ENCODE measurements around the gene PCDHB14. TPM values are rescaled to one million over a fixed set of nuclear protein-coding genes. Genes with fewer than 3 reads are reported as not detected.

The PCDHB14 gene
- total and polyA plus RNA-seq, 2 of the 4 experiments (the other 2 are of a cell fraction) = 0.18 to 0.36 TPM

DNA sequence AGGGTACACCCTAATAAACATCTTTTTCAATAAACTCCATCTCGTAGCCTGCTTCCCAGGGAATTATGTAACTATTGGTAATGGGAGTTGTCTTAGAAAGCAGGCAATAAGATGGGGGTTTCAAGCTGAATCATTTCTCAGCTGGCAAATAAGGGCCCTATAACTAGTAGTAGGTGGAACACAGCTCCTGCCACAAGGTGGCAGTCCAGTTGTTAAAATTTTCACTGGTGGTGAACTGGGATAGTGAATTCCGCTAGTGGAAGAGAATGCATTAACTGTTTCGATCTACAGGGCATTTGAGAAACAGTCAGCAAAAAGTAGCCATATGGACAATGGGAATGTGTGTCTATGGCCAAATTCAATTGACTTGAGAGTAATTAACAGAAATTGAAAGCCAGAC is 49.8 kb downstream of the PCDHB14 start:
- no peak for TF ChIP-seq CEBPB (IDR thresholded peaks at IDR 0.05; ENCODE audit: low read depth, low read length)
- no peak for TF ChIP-seq RCOR1 (IDR thresholded peaks at IDR 0.05; ENCODE audit: insufficient replicate concordance, low read length)
- TF ChIP-seq, protein P1, sequence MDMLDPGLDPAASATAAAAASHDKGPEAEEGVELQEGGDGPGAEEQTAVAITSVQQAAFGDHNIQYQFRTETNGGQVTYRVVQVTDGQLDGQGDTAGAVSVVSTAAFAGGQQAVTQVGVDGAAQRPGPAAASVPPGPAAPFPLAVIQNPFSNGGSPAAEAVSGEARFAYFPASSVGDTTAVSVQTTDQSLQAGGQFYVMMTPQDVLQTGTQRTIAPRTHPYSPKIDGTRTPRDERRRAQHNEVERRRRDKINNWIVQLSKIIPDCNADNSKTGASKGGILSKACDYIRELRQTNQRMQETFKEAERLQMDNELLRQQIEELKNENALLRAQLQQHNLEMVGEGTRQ (IDR thresholded peaks at IDR 0.05; ENCODE audit: low read depth, low read length) = no peak
- no peak for TF ChIP-seq BHLHE40 (IDR thresholded peaks at IDR 0.05; ENCODE audit: low read depth, low read length)
- no peak for TF ChIP-seq FOS (IDR thresholded peaks at IDR 0.05; ENCODE audit: low read depth, low read length)
- peaks cover 37% of the 10 kb centered on the region for H3K9me3 ChIP-seq (ENCODE audit: control insufficient read depth, insufficient read depth, low read length)
- no peak overlapping the region for H4K91ac ChIP-seq (ENCODE audit: insufficient read depth, low read depth, low read length)
- no peak overlapping the region for H3K4ac ChIP-seq (ENCODE audit: low read depth, low read length)
- no peaks in the 10 kb centered on the region for H3K36me3 ChIP-seq (ENCODE audit: control insufficient read depth, insufficient read depth, low read length)
- no peak overlapping the region for H2BK5ac ChIP-seq (ENCODE audit: low read depth, low read length, poor library complexity, severe bottlenecking)
- no peak overlapping the region for H2AK5ac ChIP-seq (ENCODE audit: low read depth, low read length)
- no peak overlapping the region for H3K27ac ChIP-seq (ENCODE audit: insufficient read depth, low read length)
- no peak overlapping the region for H4K8ac ChIP-seq (ENCODE audit: low read depth in 2 of 2, low read length in 2 of 2)
- H3K4me1 ChIP-seq (ENCODE audit: control insufficient read depth, insufficient read depth, low read length) = no peaks in the 10 kb centered on the region
- no peaks in the 10 kb centered on the region for H3K79me1 ChIP-seq (ENCODE audit: low read depth in 1 of 2, low read length in 2 of 2)
- no peak overlapping the region for H2BK20ac ChIP-seq (ENCODE audit: low read depth, low read length)
- H3K4me2 ChIP-seq (ENCODE audit: low read depth, low read length) = no peak overlapping the region
- H2BK15ac ChIP-seq (ENCODE audit: low read depth, low read length) = no peak overlapping the region
- intact Hi-C loops (cut with micrococcal nuclease) = no loop called here
- no TSS peak for BruUV-seq (replicated peaks)
- H3K9ac ChIP-seq (ENCODE audit: low read depth, low read length) = no peak overlapping the region
- H3K23ac ChIP-seq (ENCODE audit: low read depth, low read length) = no peak overlapping the region
- in situ Hi-C loops (cut with MboI; ENCODE audit: low sequenced_read_pairs) = no loop called here
- no peak overlapping the region for H2BK120ac ChIP-seq (ENCODE audit: low read depth, low read length)
- H2AK9ac ChIP-seq (replicated peaks; ENCODE audit: low read depth, low read length, poor library complexity) = no peak overlapping the region
- no peak overlapping the region for H3K56ac ChIP-seq (ENCODE audit: extremely low read depth, insufficient read depth, low read length)
- H3K18ac ChIP-seq (ENCODE audit: low read depth, low read length) = no peak overlapping the region
- no peak overlapping the region for H3K4me3 ChIP-seq (ENCODE audit: insufficient read depth, low read depth, low read length)
- ATAC-seq (ENCODE audit: low read depth) (no peak), DNase-seq (no peak)
- no peak overlapping the region for H2AFZ ChIP-seq (replicated peaks; ENCODE audit: low read length, poor library complexity)
- no peaks in the 10 kb centered on the region for H3K27me3 ChIP-seq (ENCODE audit: control insufficient read depth, insufficient read depth, low read length)
- dilution Hi-C loops (cut with HindIII; ENCODE audit: low sequenced_read_pairs, unreplicated experiment) = no loop called here
- WGBS, 2 experiments (ENCODE audit: extremely low coverage in 2 of 2, insufficient read length in 1 of 2) = 67% methylated on average over 1 of the region's 3 CpGs; no CpG with 5 or more reads in 1 of the 2 experiments
- no peaks in the 10 kb centered on the region for H3K9me1 ChIP-seq (ENCODE audit: insufficient read depth, low read length)
- no peaks in the 10 kb centered on the region for H4K20me1 ChIP-seq (ENCODE audit: insufficient read depth, low read length)
- CTCF ChIA-PET = no interaction called here
- H3K14ac ChIP-seq (replicated peaks; ENCODE audit: low read depth, low read length) = no peak overlapping the region
- POLR2A ChIA-PET (ENCODE audit: unreplicated experiment) = no interaction called here
- H4K5ac ChIP-seq (ENCODE audit: low read depth, low read length) = no peak overlapping the region

Other genes with a start within 250 kb of the PCDHB14 start
Only the 30 nearest of the 36 such genes appear.
- not detected in 2 replicates for gene PCDHB1, start 172.0 kb upstream of the PCDHB14 start, total RNA-seq (2012; rRNA removed)
- gene PCDHB1, start 172.0 kb upstream of the PCDHB14 start, polyA plus RNA-seq (2012; rRNA removed) = not detected in 2 replicates
- gene PCDHB2, start 128.7 kb upstream of the PCDHB14 start, total RNA-seq (2012; rRNA removed) = 0.36 and 0.56 TPM in 2 replicates
- gene PCDHB2, start 128.7 kb upstream of the PCDHB14 start, polyA plus RNA-seq (2012; rRNA removed) = 0.46 and 0.65 TPM in 2 replicates
- gene PCDHB3, start 122.9 kb upstream of the PCDHB14 start, total RNA-seq (2012; rRNA removed) = under 0.01 and 0.18 TPM in 2 replicates
- 0.10 and 0.12 TPM in 2 replicates for gene PCDHB3, start 122.9 kb upstream of the PCDHB14 start, polyA plus RNA-seq (2012; rRNA removed)
- under 0.01 TPM in 1 of 2 replicates, not detected in the other for gene PCDHB4, start 101.5 kb upstream of the PCDHB14 start, total RNA-seq (2012; rRNA removed)
- 0.03 and 0.06 TPM in 2 replicates for gene PCDHB4, start 101.5 kb upstream of the PCDHB14 start, polyA plus RNA-seq (2012; rRNA removed)
- gene PCDHB5, start 88.1 kb upstream of the PCDHB14 start, total RNA-seq (2012; rRNA removed) = 0.18 and 0.28 TPM in 2 replicates
- 0.32 TPM in 2 replicates for gene PCDHB5, start 88.1 kb upstream of the PCDHB14 start, polyA plus RNA-seq (2012; rRNA removed)
- gene PCDHB6, start 73.3 kb upstream of the PCDHB14 start, total RNA-seq (2012; rRNA removed) = under 0.01 TPM in 1 of 2 replicates, not detected in the other
- gene PCDHB6, start 73.3 kb upstream of the PCDHB14 start, polyA plus RNA-seq (2012; rRNA removed) = 0.07 and 0.11 TPM in 2 replicates
- 0.18 and 0.28 TPM in 2 replicates for gene PCDHB7, start 50.7 kb upstream of the PCDHB14 start, total RNA-seq (2012; rRNA removed)
- gene PCDHB7, start 50.7 kb upstream of the PCDHB14 start, polyA plus RNA-seq (2012; rRNA removed) = 0.27 and 0.38 TPM in 2 replicates
- 0.18 and 0.28 TPM in 2 replicates for gene PCDHB8, start 45.6 kb upstream of the PCDHB14 start, total RNA-seq (2012; rRNA removed)
- 0.03 and 0.07 TPM in 2 replicates for gene PCDHB8, start 45.6 kb upstream of the PCDHB14 start, polyA plus RNA-seq (2012; rRNA removed)
- 0.18 and 0.56 TPM in 2 replicates for gene PCDHB16, start 41.0 kb upstream of the PCDHB14 start, total RNA-seq (2012; rRNA removed)
- 0.36 and 0.93 TPM in 2 replicates for gene PCDHB16, start 41.0 kb upstream of the PCDHB14 start, polyA plus RNA-seq (2012; rRNA removed)
- gene PCDHB9, start 36.2 kb upstream of the PCDHB14 start, total RNA-seq (2012; rRNA removed) = under 0.01 and 0.18 TPM in 2 replicates
- gene PCDHB9, start 36.2 kb upstream of the PCDHB14 start, polyA plus RNA-seq (2012; rRNA removed) = 0.10 and 0.24 TPM in 2 replicates
- under 0.01 and 0.18 TPM in 2 replicates for gene PCDHB10, start 31.0 kb upstream of the PCDHB14 start, total RNA-seq (2012; rRNA removed)
- 0.19 and 0.22 TPM in 2 replicates for gene PCDHB10, start 31.0 kb upstream of the PCDHB14 start, polyA plus RNA-seq (2012; rRNA removed)
- under 0.01 TPM in 2 replicates for gene PCDHB11, start 23.7 kb upstream of the PCDHB14 start, total RNA-seq (2012; rRNA removed)
- 0.05 TPM in 1 of 2 replicates, not detected in the other for gene PCDHB11, start 23.7 kb upstream of the PCDHB14 start, polyA plus RNA-seq (2012; rRNA removed)
- gene PCDHB12, start 14.6 kb upstream of the PCDHB14 start, total RNA-seq (2012; rRNA removed) = under 0.01 and 0.18 TPM in 2 replicates
- 0.09 and 0.13 TPM in 2 replicates for gene PCDHB12, start 14.6 kb upstream of the PCDHB14 start, polyA plus RNA-seq (2012; rRNA removed)
- gene PCDHB13, start 9.4 kb upstream of the PCDHB14 start, total RNA-seq (2012; rRNA removed) = 0.18 and 0.28 TPM in 2 replicates
- gene PCDHB13, start 9.4 kb upstream of the PCDHB14 start, polyA plus RNA-seq (2012; rRNA removed) = 0.26 and 0.27 TPM in 2 replicates
- 0.18 and 0.28 TPM in 2 replicates for gene PCDHB15, start 22.1 kb downstream of the PCDHB14 start, total RNA-seq (2012; rRNA removed)
- 0.14 and 0.17 TPM in 2 replicates for gene PCDHB15, start 22.1 kb downstream of the PCDHB14 start, polyA plus RNA-seq (2012; rRNA removed)
- gene SLC25A2, start 80.7 kb downstream of the PCDHB14 start, total RNA-seq (2012; rRNA removed) = 0.28 TPM in 1 of 2 replicates, not detected in the other
- not detected in 2 replicates for gene SLC25A2, start 80.7 kb downstream of the PCDHB14 start, polyA plus RNA-seq (2012; rRNA removed)
- gene TAF7, start 97.4 kb downstream of the PCDHB14 start, total RNA-seq (2012; rRNA removed) = 51.8 and 100 TPM in 2 replicates
- gene TAF7, start 97.4 kb downstream of the PCDHB14 start, polyA plus RNA-seq (2012; rRNA removed) = 38.4 and 45.7 TPM in 2 replicates
- 0.83 and 0.90 TPM in 2 replicates for gene PCDHGA1, start 107.2 kb downstream of the PCDHB14 start, total RNA-seq (2012; rRNA removed)
- 0.86 and 0.92 TPM in 2 replicates for gene PCDHGA1, start 107.2 kb downstream of the PCDHB14 start, polyA plus RNA-seq (2012; rRNA removed)
- 3.3 and 3.4 TPM in 2 replicates for gene PCDHGA2, start 115.4 kb downstream of the PCDHB14 start, total RNA-seq (2012; rRNA removed)
- 3.6 and 4.0 TPM in 2 replicates for gene PCDHGA2, start 115.4 kb downstream of the PCDHB14 start, polyA plus RNA-seq (2012; rRNA removed)
- 1.4 and 1.7 TPM in 2 replicates for gene PCDHGA3, start 120.5 kb downstream of the PCDHB14 start, total RNA-seq (2012; rRNA removed)
- gene PCDHGA3, start 120.5 kb downstream of the PCDHB14 start, polyA plus RNA-seq (2012; rRNA removed) = 1.6 and 1.8 TPM in 2 replicates
- 3.3 and 3.6 TPM in 2 replicates for gene PCDHGB1, start 126.8 kb downstream of the PCDHB14 start, total RNA-seq (2012; rRNA removed)
- gene PCDHGB1, start 126.8 kb downstream of the PCDHB14 start, polyA plus RNA-seq (2012; rRNA removed) = 1.9 TPM in 2 replicates
- gene PCDHGA4, start 131.7 kb downstream of the PCDHB14 start, total RNA-seq (2012; rRNA removed) = 5.0 and 5.4 TPM in 2 replicates
- gene PCDHGA4, start 131.7 kb downstream of the PCDHB14 start, polyA plus RNA-seq (2012; rRNA removed) = 3.0 and 3.5 TPM in 2 replicates
- gene PCDHGB2, start 136.7 kb downstream of the PCDHB14 start, total RNA-seq (2012; rRNA removed) = 2.8 and 3.0 TPM in 2 replicates
- 2.4 and 2.6 TPM in 2 replicates for gene PCDHGB2, start 136.7 kb downstream of the PCDHB14 start, polyA plus RNA-seq (2012; rRNA removed)
- 1.7 and 2.0 TPM in 2 replicates for gene PCDHGA5, start 140.8 kb downstream of the PCDHB14 start, total RNA-seq (2012; rRNA removed)
- 1.3 and 1.4 TPM in 2 replicates for gene PCDHGA5, start 140.8 kb downstream of the PCDHB14 start, polyA plus RNA-seq (2012; rRNA removed)
- 5.9 and 6.7 TPM in 2 replicates for gene PCDHGB3, start 146.9 kb downstream of the PCDHB14 start, total RNA-seq (2012; rRNA removed)
- gene PCDHGB3, start 146.9 kb downstream of the PCDHB14 start, polyA plus RNA-seq (2012; rRNA removed) = 3.3 and 3.4 TPM in 2 replicates
- gene PCDHGA6, start 150.5 kb downstream of the PCDHB14 start, total RNA-seq (2012; rRNA removed) = 4.1 and 4.2 TPM in 2 replicates
- gene PCDHGA6, start 150.5 kb downstream of the PCDHB14 start, polyA plus RNA-seq (2012; rRNA removed) = 4.7 TPM in 2 replicates
- gene PCDHGA7, start 159.4 kb downstream of the PCDHB14 start, total RNA-seq (2012; rRNA removed) = 3.3 and 3.4 TPM in 2 replicates
- 3.1 and 3.2 TPM in 2 replicates for gene PCDHGA7, start 159.4 kb downstream of the PCDHB14 start, polyA plus RNA-seq (2012; rRNA removed)
- 16.4 and 17.6 TPM in 2 replicates for gene PCDHGB4, start 164.4 kb downstream of the PCDHB14 start, total RNA-seq (2012; rRNA removed)
- 10.0 TPM in 2 replicates for gene PCDHGB4, start 164.4 kb downstream of the PCDHB14 start, polyA plus RNA-seq (2012; rRNA removed)
- gene PCDHGA8, start 169.3 kb downstream of the PCDHB14 start, total RNA-seq (2012; rRNA removed) = 2.0 and 2.2 TPM in 2 replicates
- gene PCDHGA8, start 169.3 kb downstream of the PCDHB14 start, polyA plus RNA-seq (2012; rRNA removed) = 0.87 and 0.89 TPM in 2 replicates
- gene PCDHGB5, start 174.6 kb downstream of the PCDHB14 start, total RNA-seq (2012; rRNA removed) = 17.2 and 17.5 TPM in 2 replicates
- 20.0 and 21.1 TPM in 2 replicates for gene PCDHGB5, start 174.6 kb downstream of the PCDHB14 start, polyA plus RNA-seq (2012; rRNA removed)

Data from IMR-90 (cell line).